GM18907 (cell line): ENCODE measurements around the gene CLCC1.
"Not testable (repeated sequence)": the region's sequence is repeated elsewhere in the genome, so short reads cannot be mapped to it uniquely, and the experiment has no call there.

Experiments used
- ATAC-seq: cut with Tn5 transposase; IDR thresholded peaks from one replicate; pipeline ENCODE4 v1.9.1; 2021; ENCODE audit warnings: mild to moderate bottlenecking, moderate library complexity; ENCODE audit not compliant: unreplicated experiment

CLCC1 gene

DNA sequence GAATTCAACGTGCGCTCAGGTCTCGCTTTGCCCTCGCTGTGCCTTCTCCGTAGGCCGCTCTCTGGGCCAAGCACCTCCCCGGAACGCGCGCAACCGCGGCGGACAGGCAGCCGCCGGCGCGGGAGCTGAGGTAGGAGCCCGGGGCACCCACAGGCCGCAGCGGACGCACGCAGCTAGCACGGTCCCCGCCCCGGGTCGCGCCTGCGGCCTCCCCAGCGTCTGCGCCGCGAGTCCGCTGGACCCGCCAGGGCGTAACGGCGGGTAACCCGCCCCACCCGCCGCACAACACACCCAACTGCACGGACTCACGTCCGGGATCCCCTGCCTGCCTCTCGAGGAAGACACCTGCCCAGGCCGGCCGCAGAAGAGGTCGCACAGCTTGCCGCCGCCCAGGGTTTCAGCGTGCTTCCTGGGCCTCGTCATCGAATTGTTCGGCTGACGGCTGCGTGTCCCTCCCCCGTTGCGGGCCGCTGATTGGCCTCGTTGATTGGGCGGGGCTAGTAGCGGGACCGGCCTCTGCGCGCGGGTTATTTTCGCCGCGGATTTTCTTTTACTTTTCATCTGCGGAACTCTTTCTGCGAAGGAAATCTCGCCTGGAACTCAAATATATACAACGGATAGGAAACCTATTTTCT is at the start of gene CLCC1:
Gene CLCC1 (minus strand): TSS at position 433 of the 635 bp plus-strand sequence. CDS start 13,047 bp downstream, outside the sequence.
- ATAC-seq: peak; percentile 94

GRCh38 chr1:109011335-109011734 is 48.1 kb upstream of the CLCC1 start:
- ATAC-seq: no peak

DNA sequence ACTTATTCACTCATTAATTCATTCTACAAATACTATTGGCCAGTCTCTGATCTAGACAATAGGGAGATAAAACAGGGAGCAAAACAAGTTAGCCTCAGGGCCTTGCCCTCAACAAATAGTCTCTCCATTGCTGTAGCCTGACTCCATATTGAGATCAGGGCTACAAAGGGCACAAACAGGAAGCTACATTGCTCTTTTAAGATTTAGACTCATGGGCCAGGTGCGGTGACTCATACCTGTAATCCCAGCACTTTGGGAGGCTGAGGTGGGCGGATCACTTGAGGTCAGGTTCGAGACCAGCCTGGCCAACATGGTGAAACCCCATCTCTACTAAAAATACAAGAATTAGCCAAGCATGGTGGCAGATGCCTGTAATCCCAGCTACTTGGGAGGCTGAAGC is 33.3 kb upstream of the CLCC1 start:
- not testable (repeated sequence) for ATAC-seq

DNA sequence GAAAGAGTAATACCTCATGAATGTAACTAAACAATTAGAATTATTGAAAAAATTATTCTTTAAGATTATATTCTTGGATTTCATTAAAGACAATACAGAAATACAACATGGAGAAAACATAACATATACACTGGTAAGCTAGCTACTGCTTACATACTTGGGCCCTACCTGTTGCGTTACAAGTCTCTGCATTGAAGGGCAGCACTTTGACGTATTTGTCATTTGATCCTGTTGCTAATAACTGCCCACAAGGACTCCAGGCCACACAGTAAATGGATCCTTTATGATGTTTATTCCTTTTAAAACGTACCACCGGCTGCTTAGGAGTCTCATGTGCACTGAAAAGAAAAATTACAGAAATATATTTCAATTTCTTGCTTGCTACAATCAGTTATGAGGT is 19.8 kb upstream of the CLCC1 start:
- ATAC-seq: no peak

- ATAC-seq: no peak
Observed at GRCh38 chr1:108976658-108977057, 13.4 kb upstream of the CLCC1 start.

GRCh38 chr1:108972951-108973350 is 9.7 kb upstream of the CLCC1 start:
- no peak for ATAC-seq

- ATAC-seq: no peak
Observed at GRCh38 chr1:108969346-108969745, 6.1 kb upstream of the CLCC1 start.

GRCh38 chr1:108962681-108963051 is 618 bp downstream of the CLCC1 start:
- peak; percentile 23 for ATAC-seq

DNA sequence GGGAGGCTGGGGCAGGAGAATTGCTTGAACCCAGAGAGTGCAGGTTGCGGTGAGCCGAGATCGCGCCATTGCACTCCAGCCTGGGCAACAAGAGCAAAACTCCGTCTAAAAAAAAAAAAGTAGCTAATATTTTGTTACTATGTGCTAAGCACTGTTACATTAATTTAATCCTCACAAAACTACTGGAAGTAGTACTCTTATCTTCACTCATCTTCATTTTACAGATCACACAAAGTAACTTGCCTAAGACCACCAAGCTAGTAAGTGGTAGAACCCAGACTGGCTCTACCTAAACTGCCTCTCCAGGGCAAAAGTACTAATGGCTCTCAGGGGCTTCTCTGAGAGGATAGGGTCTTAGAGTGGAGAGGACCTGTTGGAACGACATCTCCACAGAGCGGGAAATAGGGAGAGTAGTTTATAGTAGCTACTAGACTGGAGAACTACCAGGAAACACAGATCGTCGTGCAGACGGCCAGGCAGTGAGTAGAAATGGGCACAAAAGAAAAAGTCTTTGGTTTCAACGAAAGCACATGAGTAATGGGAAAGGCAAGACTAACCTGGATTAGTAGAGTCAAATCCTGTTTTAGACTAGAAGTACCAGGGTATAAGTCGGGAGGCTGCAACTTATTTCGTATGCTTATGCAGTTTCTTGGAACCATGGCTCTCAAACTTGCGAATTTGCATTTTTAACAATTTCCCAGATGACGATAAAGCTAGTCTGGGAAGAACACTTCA is 1.4 kb downstream of the CLCC1 start:
- no peak for ATAC-seq

DNA sequence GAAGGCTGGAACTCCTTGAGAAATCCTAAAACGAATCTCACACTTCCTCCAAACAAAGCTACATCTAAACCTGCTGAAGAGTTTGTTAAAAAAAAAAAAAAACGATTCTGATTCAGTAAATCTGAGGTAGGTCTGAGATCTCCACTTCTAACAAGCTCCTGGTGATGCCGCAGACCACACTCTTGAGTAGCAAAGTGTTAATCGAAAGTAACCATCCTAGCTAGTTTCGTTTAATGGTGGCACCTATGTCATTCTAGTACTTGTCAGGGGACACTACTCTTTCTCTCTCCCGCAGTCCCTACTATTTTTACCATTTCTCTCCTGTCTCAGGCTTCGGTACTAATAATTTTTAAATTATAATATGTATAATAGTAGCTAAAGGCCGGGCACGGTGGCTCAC is 2.1 kb downstream of the CLCC1 start:
- no peak for ATAC-seq

DNA sequence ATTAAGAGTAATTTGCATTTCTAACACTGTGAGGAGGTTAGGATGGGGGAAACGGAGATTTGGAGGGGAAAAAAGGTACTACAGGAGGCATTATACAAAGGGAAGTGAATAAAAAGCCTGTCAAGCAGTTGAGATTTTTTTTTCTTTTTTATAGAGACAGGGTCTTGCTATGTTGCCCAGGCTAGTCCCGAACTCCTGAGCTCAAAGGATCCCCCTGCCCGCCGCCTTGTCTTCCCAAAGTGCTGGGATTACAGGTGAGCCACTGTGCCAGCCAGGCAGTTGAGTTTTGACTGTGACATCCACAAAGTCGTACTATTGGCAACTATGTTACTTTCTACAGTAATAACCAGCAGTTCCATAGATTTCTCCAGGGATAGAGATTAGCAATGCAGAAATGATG is 2.6 kb downstream of the CLCC1 start:
- ATAC-seq: no peak

DNA sequence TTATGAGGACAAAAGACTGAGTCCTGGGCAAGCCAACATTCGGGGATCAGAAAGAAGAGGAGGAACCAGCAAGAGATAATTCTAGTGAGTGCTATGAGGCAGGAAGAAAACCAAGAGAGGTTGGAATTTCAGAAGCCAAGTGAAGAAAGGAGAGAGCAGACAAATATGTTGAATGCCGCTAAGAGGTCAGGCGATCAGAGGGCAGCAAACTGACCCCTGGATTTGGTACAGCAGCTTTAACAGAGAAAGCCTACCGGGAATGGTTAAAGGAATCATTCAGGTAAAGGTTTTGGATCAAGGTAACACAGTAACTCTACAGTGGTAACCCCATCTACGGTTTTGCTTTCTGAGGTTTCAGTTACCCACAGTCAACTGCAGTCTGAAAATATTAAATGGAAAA is 5.4 kb downstream of the CLCC1 start:
- ATAC-seq: no peak

DNA sequence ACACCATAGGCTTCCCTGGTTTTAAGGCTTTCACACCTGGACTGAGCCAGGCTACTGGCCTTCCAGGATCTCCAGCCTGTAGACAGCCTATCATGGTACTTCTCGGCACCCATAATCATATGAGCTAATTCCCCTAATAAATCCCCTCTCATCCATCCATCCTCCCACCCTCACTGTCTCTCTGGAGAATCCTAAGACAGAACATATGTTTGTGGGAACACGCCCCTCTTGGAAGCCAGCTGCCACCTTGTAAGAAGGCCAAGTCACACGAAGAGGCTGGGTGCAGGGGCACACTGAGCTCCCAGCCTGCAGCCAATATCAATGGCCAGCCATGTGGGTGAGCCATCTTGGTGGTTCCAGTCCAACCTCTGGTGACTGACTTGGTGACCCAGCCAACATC is 7.4 kb downstream of the CLCC1 start:
- no peak for ATAC-seq

DNA sequence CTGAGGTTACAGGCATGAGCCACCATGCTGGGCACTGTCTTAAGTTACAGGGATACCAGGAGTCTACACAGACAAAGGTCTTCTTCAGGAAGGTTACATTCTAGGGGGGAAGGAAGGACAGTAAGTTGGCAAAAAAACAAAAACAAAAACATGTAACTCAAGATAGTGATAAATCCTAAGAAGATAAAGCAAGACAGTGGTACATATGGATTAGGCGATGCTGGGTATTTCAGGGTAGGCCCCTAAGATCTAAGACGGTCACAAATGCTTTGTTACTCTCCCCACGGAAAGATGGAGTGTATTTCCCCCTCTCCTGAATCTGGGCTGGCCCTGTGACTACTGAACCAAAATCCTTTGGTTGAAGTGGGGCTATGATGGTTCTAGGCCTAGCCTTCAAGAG is 8.2 kb downstream of the CLCC1 start:
- ATAC-seq: no peak

DNA sequence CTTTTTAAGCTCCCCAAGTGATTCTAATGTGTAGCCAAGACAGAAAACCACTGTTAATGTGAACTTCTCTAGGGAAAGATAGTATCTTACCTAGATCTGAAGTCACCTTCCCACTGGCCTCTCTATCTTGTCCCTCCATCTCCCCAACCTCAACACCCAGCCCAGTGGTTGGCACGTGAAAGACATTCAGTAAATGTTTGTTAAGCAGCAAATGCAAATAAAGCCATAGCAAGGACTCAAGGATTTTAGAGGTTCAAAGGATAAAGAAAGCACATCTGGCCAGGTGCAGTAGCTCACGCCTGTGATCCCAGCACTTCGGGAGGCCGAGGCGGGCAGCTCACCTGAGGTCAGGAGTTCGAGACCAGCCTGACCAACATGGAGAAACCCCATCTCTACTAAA is 9.8 kb downstream of the CLCC1 start:
- ATAC-seq: no peak

- no peak for ATAC-seq
Observed at GRCh38 chr1:108951242-108951641, 12.0 kb downstream of the CLCC1 start.

DNA sequence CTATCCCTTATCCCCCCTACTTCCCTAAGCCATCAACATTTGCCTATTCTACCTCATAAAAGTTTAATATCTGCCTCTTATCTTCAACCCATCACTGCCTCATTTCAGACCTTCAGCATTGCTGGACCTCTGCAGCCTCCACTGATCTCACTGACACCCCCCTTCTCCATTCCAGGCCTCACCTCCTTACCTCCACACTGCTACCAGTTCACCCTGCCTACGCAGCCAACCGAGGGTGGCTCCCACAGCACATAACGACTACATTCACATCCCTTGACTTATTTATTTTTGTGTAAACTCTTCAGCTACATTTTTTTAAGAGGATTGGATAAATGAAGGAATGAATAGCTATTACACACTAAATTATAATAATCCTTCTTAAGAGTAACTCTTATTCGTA is 14.2 kb downstream of the CLCC1 start:
- ATAC-seq: no peak

DNA sequence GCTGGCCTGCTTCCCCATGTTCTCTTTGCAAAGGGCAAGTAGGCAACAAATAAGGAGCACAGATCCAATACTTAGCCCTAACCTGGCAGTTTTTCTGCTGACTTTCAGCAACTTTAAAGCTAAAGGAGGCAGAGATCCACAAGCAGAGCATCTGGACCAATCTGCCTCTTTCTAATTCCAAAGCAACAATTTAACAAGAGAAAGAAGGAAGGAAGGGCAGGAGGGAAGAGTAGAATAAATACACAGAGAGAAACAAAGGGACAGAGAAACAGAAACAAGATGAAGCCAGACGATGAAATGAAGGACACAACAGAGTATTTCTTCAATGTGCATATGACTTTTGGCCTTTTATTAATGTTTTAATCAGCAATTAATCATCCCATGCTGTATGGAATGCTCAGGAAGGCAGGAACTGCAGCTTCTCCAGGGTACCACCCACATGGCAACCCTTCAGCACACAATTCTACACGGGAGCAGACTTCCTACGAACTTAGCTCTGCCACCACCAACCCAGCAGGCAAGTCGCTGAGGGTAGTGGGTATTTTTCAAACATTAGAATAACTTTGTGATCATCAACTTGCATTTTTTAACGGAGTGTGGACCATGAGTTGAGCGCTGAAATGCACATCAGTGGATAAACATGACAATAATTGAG is 15.3 kb downstream of the CLCC1 start:
- no peak for ATAC-seq

DNA sequence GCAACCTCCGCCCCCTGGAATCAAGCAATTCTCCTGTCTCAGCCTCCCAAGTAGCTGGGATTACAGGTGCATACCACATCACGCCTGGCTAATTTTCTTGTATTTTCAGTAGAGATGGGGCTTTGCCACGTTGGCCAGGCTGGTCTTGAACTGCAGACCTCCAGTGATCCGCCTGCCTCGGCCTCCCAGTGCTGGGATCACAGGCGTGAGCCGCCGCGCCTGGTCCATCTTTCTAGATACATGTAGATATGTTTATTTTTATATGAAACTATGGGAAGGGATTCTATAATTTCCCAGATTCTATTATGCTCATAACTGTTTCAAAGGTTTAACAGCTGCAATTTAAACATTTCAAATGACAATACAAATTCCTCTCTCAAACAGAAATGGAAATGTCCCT is 27.1 kb downstream of the CLCC1 start:
- no peak for ATAC-seq

- ATAC-seq: no peak
Observed at GRCh38 chr1:108933944-108934343, 29.3 kb downstream of the CLCC1 start.

- not testable (repeated sequence) for ATAC-seq
Observed at GRCh38 chr1:108927565-108927964, 35.7 kb downstream of the CLCC1 start.

GRCh38 chr1:108925920-108926319 is 37.4 kb downstream of the CLCC1 start:
- ATAC-seq: no peak
